Astrocyte (in vitro differentiated cells and primary cell): ENCODE results near the gene XYLT1.

ENCODE experiments used
- CTCF ChIP-seq: IDR thresholded peaks from 2 replicates; pipeline ENCODE4 v1.5.1; 2011; ENCODE audit warnings: low read depth, mild to moderate bottlenecking, inconsistent platforms, low read length, moderate library complexity; ENCODE audit not compliant: insufficient read depth
- EZH2 ChIP-seq: IDR thresholded peaks from 2 replicates; pipeline ENCODE4 v1.6.1; 2012; ENCODE audit warnings: mild to moderate bottlenecking, low read length, inconsistent platforms; ENCODE audit not compliant: insufficient read depth

DNA sequence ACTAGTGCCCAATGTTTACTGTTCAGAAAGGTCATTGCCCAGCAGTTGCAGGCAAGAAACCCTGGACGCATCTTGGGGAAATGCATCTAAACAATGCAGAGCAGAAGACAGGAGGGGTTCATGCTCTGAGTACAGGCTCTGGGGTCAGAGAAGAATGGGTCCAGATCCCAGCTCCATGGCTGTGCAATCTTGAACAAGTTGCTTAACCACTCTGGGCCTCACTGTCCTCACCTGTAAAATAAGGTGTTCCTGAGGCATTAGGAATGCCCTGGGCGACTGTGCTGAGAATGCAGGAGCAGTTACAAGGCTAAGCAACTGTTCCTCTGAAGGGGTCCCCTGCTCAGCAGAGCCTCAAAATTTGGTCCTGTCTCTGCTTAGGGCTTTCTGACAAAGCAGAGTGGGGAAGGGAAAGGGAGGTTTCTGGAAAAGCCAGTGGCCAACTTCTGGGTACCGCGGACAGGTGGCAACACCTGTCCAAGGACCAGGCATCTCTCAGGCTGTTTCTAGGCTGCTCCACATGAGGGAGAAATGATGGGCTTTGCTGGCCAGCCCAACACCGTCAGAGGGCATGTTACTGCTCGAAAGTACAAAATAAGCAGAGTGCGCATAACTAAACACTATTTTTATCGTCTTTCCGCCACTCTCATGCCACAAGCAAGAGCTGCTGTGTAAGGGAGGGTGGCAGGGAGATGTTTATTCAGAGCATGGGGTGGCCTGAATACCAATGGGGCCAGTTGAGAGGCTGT is 176.8 kb downstream of the XYLT1 start:
- TF ChIP-seq CTCF (no peak), EZH2 (no peak)
